ENCODE results near the gene FGFBP3. TPM values are rescaled to one million over a fixed set of nuclear protein-coding genes. Genes with fewer than 3 reads are reported as not detected.
"Not testable (repeated sequence)": the region's sequence is repeated elsewhere in the genome, so short reads cannot be mapped to it uniquely, and the experiment has no call there.

FGFBP3 gene
- total RNA-seq, 1 experiment from 2014 or later, result 0.38 TPM

DNA sequence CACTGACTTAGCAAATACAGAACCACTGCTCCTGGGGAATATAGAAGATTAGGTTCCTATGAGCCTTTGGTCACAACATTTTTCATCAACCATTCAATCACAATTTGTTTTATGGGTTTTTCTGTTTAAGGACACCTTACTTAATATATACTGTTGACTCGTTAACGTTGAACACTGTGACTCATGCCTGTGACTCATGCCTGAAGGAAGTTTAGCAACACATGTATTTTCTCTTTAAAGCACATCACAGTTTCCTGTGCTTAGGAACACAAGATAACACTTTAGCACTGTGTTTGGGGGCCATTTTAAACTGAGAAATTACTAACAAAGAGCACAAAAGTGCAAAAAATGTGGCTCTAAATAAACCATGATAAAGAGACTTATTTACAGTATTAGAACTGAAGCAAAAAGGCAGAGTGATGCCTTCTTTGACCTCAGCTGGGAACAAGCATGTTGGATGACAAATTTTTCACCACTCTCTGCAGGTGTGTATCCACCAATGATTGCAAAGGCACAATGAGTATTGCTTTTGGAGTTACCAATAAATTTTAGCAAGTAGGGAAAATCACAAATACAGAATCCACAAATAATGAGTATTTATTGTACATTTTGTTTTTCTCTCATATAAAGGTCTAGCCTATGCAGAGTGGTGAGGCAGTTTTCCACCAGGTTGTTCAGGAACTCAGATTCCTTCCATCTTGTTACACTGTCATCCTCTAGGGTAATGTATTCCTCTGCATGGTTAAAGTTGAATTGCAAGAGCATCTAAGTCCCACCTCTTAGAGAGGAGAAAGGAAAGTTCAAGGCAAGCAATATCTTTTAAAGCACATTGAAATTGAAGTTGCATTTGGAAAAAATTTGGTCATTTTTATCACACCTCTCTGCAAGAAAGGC lies 7.3 kb downstream of the FGFBP3 start:
- DNase-seq (ENCODE audit: low spot score), result peak; percentile 92

- DNase-seq (ENCODE audit: low spot score), result no peak
These were observed 11.9 kb downstream of the FGFBP3 start for GRCh38 chr10:91897421-91897820.

- DNase-seq (ENCODE audit: low spot score), result no peak
These were observed 13.0 kb downstream of the FGFBP3 start for GRCh38 chr10:91896212-91896756.

- DNase-seq (ENCODE audit: low spot score), result not testable (repeated sequence)
These were observed 15.0 kb downstream of the FGFBP3 start for GRCh38 chr10:91894261-91894685.

DNA sequence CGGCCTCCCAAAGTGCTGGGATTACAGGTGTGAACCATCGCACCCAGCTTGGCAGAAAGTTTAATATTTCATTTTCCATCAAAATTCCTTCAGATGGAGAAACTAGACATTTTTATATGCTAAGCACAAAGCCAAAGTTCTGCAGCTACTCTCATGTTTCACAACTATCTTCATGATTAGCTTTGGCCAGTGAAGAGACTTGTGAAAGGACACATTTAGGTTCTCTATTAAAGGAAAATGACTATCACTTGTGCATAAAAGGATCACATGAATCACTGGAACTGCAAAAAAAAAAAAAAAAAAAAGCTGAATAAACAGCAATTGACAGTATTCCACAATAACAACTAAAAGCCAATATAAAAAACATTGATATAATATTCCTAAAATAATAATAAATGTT lies 16.2 kb downstream of the FGFBP3 start:
- DNase-seq (ENCODE audit: low spot score), result no peak

DNA sequence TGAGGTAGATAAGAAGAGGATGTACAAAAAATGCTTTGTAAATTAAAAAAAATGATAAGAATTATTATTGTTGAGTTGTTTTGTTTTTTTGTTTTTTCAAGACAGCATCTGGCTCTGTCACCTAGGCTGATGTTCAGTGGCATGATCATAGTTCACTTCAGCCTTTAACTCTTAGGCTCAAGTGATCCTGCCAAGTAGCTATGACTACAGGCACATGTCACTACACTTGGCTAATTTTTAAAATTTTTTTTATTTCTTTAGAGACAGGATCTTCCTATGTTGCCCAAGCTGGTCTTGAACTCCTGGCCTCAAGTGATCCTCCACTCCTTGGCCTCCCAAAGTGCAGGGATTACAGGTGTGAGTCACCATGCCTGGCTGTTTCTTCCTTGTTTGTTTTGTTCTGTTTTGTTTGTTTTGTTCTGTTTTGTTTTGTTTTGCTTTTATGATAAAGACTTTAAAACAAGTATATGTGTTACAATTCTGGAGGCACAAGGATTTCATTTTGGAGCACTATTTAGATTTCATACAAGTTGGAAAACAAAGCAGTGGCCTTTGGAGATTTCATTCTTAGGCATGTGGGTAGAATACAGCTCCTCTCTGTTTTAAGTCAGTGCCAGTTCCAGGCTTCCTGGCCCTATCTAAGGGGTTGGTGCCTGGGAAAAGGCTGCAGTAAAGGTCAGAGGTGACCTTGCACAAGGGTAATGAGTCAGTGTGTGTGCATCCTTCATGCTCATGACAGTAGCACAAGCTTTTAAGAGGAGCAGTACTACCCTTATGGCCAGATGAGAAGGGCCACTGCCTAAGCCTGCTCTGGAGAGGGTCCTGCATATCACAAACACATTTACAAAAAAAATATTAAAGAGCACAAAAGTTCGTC lies 17.9 kb downstream of the FGFBP3 start:
- DNase-seq (ENCODE audit: low spot score), result peak; percentile 42

- no peak for DNase-seq (ENCODE audit: low spot score)
These were observed 21.8 kb downstream of the FGFBP3 start for GRCh38 chr10:91887272-91888076.

DNA sequence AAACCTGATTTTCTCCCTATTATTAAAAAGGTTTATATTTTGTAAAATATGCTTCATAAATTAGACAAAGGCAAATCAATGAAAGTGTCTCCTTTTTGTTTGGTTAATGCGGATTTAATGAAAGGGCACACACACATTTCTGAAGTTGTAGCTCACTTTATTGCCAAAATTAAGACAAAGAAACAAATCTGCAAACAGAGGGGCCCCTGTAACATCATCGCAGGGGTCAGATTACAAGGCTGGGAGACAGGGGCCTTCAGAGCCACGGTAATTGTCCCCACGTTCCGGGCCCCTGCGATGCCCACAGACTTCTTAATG lies 22.4 kb downstream of the FGFBP3 start:
- DNase-seq (ENCODE audit: low spot score), result no peak

- DNase-seq (ENCODE audit: low spot score), result no peak
These were observed 23.8 kb downstream of the FGFBP3 start for GRCh38 chr10:91885362-91886079.

DNA sequence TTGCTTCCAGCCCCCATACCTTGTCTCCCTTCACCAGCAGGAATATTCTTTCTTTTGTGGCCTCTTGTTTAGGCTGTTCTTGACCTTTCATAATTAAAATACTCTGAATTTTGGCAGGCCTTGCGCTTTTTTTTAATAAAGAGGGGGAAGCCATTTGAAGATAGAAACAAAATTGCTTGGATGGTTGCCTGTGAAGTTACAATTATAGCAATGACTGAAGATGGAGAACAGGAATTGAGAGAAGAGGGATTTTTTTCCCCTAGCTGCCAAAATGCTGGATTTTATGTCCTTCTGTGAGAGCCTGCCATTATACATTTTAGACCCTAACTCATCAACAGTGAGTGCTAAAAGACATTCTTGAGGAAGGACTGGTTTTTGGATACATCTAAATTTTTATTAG lies 24.8 kb downstream of the FGFBP3 start:
- DNase-seq (ENCODE audit: low spot score), result no peak

DNA sequence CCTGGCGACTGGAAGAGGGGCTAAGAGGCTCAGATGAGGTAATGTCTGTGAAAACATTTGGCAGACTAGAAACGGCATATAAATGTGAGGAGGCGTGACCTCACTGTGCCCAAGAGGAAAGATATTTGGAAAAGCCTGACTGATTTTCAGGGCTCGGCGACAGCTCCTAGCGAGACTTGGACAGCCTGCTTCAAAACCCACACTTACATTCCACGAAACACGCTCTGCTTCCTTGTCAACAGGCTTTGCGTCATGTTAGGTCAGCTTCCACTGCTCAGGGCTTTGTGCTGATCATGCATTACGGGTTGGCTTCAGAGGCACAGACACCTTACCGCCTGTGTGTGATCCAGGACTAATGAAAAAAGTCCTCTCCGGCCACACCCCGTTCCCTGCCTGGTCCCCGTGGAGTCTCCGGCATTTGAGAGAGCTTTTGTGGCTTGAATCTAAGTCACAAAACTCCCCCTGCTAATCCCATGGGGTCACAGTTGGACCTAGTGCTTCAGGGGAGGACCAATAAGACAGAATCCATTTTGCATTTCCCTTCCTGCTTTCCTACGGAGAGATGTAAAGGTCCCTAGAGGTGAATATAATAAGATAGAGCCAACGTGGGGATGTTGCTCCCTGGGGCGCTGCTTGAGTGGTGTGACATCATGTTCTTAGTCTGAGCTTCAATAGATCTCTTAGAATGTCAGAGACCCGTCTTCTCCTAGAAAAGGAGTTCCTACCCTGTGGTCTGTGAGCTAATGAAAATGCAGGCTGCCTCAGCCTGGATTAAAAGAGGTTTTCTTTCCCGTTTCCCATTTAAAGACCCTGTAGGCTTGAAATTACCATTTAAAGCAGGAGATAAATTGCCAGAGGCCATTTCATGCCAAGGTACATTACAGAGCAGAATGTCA lies 25.5 kb downstream of the FGFBP3 start:
- DNase-seq (ENCODE audit: low spot score), result no peak

GRCh38 chr10:91880310-91880709 lies 29.0 kb downstream of the FGFBP3 start:
- DNase-seq (ENCODE audit: low spot score), result no peak

GRCh38 chr10:91879515-91880170 lies 29.6 kb downstream of the FGFBP3 start:
- no peak for DNase-seq (ENCODE audit: low spot score)

GRCh38 chr10:91875779-91876178 lies 33.5 kb downstream of the FGFBP3 start:
- no peak for DNase-seq (ENCODE audit: low spot score)

GRCh38 chr10:91875156-91875555 lies 34.1 kb downstream of the FGFBP3 start:
- no peak for DNase-seq (ENCODE audit: low spot score)

DNA sequence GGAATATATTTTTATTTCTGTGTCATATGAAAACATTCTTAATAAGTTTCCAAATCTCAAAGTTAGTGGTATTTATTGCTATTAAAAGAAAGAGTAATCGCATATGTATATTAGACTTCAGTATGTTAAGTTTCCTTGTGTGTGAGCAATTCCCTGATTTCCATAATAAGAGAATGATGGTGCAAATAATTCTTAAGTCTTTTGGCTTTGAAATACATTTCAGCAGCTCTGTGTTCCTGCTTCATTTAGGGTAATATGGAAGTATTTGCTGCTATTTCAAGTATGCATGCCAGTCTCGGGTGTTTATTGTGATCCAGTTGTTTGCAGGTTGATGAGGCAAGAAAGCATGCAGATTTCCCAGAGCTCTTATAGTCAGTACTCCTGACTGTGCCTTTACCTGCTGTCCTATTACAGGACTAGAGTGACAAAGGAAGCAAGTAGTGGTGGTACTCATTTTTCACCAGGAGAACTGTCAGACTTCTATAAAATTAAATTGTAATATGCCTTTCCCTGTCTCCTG lies 43.7 kb downstream of the FGFBP3 start:
- no peak for DNase-seq (ENCODE audit: low spot score)

DNA sequence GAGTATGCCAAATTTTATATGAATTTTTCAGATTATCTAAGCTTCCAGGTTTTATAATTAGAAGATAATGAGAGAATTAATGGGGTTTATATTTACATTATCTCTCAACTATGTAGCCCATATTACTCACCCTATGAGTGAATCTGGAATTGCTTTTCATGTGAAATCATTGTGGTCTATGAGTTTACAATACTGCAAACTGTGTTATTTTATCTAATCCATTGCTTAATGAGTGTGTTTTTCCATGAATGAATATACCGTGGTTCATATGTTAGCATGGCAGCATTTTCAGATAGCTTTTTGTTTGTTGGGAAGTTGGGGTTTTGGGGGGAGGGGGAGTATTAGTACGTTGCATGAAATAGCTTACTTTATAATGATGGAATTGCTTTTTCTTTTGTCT lies 44.5 kb downstream of the FGFBP3 start:
- DNase-seq (ENCODE audit: low spot score), result no peak

- no peak for DNase-seq (ENCODE audit: low spot score)
These were observed 45.2 kb downstream of the FGFBP3 start for GRCh38 chr10:91864099-91864498.

GRCh38 chr10:91860885-91861284 lies 48.4 kb downstream of the FGFBP3 start:
- no peak for DNase-seq (ENCODE audit: low spot score)
